ENCODE data around the gene ZNF362.

The ZNF362 gene

DNA sequence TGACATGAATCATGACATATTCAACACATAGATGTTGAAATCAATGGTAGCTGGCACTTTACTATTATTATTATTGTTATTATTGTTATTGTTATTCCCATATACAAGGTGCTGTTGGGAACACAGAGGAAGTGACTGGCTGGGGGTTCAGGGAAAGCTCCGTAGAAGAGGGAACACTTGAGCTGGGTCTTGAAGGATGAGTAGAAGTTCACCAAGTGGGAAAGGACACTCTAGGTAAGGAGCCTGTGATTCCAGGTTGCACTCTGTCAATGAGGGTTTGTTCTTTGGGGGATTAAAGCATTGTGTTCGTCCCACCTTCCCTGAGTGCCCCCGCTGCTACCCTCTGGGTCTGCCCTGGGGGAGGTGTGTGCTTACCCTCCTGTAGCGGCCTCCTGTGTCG, 14.1 kb downstream of the ZNF362 start:
- DNase-seq, result no peak

DNA sequence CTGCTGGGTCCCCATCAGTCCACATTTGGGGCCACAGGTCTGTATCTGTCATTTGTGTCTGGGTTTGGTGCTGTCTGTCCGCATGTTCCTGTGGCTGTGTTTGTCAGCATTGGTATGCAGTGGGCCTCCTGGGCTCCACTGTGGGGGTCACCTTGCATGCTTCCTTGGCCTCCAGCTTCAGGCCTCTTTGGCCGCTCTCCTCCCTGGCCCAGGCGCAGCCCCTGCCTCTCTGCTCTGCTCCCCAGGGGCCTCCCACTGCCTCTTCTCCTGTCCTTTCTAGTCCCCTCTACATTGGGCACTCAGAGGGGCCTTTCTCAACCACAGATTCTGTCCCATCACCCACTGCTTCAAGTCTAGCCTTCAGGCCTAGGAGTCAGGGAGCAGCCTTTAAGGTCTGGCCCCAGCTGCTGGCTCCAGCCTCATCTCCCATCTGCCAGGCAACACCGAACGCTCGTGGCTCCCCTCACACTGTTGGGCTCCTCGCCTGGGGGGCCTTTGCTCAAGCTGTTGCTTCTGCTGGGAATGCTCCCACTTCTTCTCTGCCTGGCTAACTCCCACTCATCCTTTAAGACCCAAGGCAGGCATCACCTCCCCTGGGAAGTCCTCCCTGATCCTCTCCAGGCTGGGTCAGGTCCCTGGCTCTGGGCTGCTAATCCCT, 14.6 kb downstream of the ZNF362 start:
- no peak for DNase-seq

DNA sequence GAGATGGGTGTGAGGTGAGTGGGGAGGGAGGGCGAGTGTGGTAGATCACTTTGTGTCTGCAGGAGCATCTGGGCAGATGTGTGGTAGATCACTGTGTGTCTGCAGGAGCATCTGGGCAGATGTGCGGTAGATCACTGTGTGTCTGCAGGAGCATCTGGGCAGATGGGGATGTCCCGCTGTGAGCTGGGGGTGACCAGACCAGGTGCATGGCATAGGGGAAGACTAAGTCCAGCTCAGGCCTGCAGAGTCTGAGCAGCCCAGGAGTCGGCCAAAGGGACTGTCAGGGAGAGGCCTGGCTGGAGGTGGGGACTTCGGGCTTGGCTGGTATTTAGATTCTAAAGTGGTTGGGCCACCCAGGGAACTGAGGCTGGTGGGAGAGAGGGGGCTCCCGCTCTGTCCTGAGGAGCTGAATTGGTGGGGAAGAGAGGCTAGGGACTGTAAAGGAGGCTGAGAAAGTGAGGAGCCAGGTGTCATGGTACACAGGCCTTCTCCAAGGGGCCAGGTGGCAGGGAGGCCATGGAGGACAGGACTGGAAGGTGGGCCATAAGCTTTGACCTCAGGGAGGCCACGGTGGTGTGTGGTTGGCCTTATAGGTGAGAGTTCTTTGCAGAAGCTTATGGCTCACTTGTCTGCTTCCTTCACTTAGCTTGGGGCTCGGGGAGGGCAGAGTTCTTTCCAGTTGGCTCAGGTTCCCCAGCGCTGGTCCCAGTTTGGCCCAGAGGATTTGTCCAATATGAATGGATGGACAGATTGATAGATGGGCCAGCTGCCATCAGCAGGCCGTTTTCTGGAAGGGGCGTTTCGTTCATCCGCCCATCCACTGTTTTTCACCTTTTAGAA, 15.6 kb downstream of the ZNF362 start:
- no peak for DNase-seq

DNA sequence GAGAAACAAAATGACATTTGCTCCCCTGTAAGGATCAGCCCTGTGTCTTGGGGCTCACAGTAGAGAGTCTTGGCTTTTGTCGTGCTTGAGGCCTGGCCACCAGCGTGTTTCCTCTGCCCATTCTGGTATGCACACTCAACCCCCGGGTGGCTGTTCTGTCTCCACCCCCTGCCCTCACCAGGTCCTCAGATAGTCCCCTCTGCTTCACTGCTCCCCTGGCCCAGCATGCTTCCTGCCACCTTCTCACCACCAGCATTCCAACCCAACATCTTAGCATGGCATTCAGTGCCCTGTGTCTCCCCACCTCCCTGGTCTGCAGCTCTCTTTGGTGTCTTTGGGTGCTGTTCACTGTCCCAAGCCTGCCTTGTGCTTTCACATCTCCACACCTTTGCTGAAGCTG, 16.2 kb downstream of the ZNF362 start:
- no peak for DNase-seq

DNA sequence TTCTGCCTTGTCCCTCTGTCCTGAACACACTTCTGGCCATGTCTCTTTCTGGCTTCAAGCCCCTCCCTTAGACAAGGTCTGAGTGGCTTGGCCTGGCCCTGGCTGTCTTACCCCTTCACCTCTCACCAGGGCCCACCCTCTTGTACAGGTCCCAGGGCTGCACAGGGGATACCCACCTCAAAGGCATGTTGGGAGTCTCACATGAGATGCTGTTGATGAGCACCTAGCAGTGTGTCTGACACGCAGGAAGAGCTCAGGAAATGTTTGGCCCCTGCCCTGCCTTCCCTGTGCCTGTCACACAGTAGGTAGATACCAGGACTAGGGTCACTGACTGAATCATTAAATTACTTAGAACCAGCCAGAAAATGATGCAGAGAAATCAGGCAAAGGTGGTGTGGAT, 16.6 kb downstream of the ZNF362 start:
- no peak for DNase-seq

DNA sequence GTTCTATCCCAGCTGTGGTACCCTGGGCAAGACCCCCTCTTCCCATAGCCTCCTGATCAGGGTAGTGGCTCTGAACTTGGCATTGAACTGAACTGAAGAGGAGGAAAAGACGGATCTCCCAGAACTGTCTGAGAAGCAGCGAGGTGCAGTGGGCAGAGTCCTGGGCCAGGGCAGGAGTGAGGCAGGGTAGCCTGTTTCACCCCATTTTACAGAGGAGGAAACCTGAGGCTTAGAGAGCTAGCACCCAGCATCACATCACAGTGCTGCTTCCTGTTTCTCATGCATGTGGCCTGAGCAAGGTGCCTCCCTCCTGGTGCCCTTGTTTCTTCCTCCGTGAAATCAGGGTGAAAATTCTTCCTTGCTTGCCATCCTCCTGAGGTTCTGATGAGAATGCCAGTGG, 17.1 kb downstream of the ZNF362 start:
- DNase-seq, result no peak

DNA sequence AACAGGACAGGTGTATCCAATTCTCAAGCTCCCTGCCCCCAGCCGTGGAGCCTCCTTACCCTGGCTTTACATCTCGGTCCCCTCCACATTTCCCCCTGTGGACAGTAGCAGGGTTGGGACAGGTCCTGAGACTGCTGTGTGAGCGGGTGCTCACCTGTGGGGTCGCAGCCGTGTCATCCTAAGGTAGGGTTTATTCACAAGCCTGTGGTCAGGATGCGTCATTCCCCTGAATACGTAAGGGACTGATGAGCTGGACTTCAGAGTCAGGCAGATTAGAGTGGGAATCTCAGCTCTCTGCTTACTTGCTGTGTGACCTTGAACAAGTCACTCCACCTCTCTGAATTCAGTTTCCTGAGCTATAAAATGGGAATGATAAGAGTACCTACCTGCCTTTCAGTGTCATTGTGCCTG, 17.7 kb downstream of the ZNF362 start:
- DNase-seq, result no peak

DNA sequence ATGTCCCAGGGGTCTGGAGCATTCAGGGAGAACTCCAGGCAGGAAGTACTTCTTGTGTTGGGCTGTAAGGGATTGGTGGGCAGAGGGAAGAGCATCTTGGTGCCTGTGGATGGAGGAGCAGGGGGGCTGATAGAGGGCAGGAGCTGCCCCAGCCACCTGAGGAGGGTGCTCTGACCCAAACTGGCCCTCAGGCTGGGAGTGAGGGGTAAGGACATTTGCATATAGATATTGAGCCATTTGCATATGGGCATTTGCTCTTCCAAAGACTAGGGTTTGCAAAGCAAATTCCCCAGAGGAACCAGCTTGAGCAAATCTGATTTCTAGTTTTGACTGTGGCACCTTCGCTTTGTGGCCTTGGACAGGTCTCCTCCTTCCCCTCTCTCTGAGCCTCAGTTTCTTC, 18.2 kb downstream of the ZNF362 start:
- no peak for DNase-seq

DNA sequence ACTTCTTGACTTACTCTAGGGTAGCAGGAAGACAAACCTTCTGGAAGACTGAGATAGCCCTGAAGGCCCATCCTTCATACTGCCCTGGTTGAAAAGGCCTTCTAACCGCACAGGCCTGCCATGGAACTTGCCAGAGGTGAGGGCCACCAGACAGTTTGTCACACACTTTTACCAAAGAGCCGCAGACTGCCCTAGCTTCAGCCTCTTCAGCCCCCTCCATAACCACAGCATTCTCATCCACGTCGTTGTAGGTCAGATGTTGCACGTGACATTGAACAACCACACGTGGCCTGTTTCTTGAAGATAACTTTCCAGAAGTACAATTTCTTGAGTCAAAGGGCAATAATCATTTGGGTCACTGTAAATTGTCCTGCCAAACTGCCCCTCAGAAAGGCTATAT, 18.9 kb downstream of the ZNF362 start:
- no peak for DNase-seq

DNA sequence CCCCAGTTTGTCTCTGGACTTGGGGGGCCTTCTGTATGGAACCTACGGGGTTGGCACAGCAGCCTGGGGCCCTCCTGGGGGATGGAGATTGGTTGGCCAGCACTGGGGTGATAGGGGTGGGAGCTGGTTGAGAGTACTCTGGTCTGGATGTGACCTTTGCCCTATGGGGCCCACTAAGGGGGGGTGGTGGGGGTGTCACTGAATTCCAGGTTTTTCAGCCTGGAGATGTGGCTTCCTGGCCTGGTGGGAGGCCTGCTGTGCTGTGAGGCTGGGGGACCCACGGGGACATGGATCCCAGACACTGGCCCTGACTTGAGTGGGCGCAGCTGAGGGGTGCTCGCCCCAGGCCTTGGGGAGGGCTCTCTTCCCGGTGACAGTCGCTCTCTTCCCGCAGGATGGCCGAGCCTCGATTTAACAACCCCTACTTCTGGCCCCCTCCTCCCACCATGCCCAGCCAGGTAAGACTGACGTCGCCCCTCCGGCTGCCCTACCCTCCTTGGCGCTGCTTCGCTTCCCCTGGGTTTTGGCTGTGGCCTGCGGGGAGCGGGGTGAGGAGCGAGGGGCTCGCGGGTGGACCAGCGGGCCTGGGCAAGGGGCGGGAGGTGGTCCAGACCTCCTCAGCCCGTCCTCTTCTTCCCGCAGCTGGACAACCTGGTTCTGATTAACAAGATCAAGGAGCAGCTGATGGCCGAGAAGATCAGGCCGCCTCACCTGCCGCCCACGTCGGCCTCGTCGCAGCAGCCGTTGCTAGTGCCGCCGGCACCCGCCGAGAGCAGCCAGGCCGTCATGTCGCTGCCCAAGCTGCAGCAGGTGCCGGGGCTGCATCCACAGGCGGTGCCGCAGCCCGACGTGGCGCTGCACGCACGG, 19.6 kb downstream of the ZNF362 start:
- DNase-seq, result no peak

DNA sequence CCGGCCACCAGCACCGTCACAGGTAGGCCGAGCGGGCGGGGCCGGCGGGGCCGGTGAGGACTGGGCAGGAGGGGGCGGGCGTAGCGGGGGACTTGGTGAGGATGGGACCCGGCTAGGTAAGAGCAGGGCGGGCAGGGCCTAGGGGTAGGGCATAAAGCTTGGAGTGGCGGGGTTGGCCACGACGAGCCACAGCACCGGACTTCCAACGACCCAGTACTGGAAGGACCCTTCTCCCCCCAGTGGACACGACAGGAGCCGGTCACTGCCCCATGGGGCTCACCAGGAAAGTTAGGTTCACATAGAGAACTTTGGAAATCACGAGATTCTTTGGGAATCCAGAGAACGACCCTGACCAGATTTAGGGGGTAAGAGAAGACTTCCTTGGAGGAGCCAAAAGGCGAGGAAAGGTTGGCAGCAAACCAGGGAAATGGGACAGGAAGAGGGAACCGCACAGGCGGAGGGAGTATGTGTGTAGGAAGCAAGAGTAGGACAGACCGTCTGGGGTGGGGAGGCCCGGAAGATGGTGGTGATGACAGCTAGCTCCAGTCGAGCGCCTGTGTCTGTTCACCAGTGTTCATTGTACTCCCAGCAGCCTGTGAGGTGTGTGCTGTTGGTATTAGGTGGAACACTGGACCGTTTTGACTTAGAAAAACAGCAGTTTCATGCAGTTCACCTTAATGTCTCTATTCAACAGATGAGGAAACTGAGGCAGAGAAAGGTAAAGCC, 20.4 kb downstream of the ZNF362 start:
- DNase-seq, result no peak

DNA sequence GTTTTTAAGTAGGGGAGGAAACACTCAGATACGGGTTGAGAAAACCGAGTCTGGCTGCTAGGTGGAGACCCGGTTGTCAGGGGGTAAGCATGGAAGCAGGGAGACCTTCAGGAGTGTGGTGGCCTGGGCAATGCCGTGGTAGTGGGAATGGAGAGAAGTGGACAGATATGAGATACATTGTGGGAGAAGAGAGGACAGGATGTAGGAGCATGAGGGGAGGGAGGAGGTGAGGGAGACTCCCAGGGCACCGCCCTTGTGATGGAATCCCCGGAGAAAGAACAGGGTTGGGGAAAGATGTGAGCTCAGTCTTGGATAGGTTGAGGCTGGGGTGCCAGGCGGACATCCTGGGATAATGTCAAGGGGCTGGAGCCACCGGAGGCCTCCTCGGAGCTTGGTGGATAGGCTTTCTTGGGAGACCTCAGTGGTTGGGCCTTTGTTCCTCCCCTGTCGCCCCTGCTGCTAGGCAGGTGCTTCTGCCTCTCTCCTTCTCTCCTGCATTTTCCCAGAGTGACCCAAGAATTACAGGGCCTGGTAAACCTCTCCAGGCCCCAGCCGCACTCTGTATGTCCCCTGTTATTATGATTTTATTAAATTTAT, 21.3 kb downstream of the ZNF362 start:
- no peak for DNase-seq

DNA sequence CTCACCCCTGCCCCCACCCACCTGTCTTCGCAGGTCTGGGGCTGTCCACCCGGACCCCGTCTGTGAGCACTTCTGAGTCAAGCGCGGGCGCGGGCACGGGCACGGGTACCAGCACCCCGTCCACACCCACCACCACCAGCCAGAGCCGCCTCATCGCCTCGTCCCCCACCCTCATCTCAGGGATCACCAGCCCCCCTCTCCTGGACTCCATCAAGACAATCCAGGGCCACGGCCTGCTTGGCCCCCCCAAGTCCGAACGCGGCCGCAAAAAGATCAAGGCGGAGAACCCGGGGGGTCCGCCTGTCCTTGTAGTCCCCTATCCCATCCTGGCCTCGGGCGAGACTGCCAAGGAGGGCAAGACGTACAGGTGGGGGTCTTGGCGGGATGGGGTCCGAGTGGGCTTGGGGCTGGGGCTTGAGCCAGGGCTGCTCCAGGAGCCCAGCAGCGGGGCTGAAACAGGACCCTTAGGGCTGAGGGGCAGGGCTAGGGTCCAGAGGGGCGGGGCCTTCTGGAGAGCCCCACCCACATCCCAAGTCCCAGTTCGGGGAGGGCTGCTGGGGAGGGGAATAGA, 23.9 kb downstream of the ZNF362 start:
- DNase-seq, result no peak

DNA sequence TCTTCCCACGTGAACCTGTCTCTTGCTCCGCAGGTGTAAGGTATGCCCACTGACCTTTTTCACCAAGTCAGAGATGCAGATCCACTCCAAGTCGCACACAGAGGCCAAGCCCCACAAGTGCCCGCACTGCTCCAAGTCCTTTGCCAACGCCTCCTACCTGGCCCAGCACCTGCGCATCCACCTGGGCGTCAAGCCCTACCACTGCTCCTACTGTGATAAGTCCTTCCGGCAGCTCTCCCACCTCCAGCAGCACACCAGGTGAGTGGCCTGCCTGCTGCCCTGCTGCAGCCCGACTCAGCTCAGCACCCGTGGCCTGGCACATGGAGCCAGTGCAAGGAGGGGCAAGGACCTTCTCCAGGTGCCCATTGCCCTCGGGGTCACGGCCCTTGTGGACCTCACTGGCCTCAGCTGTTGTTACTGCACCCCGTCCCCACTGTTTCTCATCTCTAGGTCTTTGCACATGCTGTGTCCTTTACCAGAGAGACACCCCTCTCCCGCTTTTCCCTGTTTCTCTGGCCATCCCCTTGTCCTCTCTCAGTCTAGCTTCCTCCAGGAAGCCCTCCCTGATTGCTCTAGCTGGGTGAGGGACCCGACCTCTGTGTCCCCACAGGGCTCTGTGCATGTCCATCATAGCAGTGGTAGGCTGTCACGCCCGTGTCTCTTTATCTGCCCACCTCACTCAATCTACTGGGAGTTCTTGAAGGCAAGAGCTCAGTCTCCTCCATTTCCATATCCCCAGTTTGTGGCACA, 25.4 kb downstream of the ZNF362 start:
- no peak for DNase-seq

DNA sequence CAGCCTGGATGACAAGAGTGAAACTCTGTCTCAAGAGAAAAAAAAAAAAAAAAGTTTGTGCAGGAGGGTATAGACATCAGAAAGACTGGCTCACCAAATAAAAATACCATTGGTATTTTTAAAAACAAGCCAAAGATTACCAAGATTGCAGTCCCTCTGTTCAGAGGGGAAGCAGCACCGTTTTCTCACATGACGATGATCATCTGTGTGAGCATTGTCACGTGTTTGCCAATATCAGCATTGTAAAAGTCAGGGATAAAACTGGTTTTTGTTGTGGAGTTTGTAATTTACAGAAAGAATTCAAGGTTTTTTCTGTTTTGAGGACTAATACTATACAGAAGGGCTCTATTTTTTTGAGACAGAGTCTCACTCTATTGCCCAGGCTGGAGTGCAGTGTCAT, 26.5 kb downstream of the ZNF362 start:
- no peak for DNase-seq

DNA sequence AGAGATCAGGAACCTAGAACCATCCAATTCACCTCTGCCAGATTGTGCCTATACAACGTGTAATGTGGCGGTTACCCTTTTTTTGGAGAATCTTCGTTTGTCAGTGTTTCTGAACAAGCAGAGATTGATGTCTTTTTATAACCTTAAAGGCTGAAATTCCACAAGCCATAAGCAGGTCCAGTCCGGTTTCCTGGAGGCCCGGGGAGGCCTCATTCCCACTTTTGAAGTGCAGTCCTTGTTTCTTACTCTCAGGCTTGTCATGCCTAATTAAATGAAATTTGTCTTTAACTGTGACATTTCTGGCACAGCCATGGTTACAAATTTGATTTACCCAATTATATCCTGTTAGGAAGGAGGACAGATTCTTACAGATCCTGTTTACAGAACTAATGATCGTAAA, 27.8 kb downstream of the ZNF362 start:
- no peak for DNase-seq

DNA sequence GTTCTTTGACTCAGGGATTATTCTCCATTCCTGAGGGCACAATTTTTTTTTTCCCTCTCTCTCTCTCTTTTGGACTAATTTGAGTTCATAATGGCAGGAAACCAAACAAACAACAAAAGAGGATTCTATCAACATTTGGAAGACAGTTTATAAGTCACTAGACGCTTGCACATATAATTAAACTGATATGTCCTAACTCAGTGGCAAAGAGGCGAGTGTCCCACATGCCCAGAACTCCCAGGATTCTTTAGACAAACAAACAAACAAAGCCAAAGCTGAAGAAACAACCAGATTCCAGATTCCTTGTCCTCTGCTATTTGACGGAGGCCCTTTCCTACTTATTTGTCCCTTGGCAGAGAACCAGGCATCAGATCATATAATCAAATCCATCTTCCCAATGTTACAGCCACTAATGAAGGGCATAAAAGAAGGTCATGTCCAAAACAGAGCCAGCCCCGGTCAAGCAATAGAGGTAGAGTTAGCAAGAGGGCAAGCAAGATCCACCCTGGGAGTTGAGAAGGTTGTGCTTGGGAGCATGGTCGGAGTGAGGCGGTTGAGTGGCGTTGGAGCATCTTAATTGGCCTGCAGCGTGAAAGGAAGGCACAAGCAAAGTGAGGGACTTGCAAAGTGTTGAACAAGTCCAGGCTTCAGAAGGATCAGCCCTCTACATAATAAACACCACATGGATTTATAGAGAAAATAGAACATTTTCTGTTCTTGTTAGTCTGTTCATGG, 30.3 kb downstream of the ZNF362 start:
- no peak for DNase-seq

DNA sequence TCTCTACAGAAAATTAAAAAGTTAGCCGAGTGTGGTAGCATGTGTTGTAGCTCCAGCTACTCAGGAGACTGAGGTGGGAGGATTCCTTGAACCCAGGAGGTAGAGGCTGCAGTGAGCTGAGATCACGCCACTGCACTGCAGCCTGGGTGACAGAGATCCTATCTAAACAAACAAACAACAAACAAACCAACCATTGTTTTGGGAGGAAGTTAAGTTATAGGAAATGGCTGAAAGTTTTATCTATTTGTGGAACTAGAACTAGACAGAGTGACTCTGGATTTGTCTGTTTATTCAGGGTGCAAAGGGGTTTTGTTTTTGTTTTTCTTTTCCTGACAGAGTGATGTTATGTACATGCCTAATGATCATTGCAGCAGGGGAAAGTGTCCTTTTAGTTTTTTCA, 31.0 kb downstream of the ZNF362 start:
- no peak for DNase-seq

DNA sequence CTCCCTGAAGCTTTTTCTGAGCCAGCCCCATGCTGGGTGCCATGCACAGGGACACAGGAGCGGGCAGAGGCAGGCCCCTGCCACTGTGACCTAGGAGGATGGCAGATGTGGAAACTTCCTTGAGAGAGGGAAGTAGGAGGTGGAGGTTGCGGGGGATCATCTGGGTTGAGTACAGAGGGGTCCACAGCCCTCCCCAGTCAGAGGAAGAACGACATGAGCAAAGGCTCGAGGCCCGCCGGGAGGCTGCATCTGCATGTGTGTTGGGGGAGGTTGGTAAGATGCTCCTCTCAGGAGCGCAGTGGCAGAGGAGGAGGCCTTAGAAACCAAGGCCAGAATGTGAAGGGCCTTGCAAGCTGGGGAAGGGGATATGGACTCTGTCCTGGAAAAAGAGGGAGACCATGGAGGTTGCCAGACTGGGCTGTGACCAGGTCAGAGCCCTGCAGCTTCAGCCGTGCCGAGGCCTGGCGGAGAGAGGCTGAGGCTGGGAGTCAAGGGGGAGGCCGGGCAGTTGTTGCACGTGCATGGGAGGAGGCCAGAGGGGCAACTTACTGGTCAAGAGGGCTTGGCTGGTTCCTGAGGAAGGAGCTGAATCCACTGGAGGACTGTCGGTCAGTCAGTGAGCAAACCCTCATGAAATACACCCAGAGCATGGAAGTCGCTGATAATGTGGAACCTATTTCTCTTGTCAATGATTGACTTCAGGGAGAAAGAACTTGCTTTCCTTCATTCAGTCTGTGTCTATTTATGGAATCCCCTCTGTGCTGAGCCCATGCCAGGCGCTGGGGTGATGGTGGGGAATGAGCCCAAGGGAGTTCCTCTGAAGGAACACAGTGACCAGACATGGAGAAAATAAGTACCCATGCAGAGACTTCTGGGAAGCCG, 32.9 kb downstream of the ZNF362 start:
- DNase-seq, result no peak

DNA sequence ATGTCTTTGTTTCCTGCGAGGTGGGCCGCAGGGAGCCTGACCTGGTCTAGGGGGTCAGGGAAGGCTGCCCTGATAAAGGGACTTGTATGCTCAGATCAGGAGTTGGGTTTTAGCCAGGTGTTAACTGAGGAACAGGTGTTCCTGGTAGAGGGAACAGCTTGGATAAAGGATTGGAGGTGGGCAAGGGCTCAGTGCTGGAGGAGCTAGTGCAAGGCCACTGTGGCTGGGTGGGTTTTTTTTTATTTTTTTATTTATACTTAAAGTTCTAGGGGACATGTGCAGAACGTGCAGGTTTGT, 33.5 kb downstream of the ZNF362 start:
- DNase-seq, result no peak
